CD4-positive, alpha-beta T cell treated with Interleukin-15 for 1 hour (primary cell): ENCODE data around the gene NAXD.
"Not testable (repeated sequence)": the region's sequence is repeated elsewhere in the genome, so short reads cannot be mapped to it uniquely, and the experiment has no call there.

Source experiments
- DNase-seq: peaks from one replicate; pipeline ENCODE4 v3.0.0-alpha.2; 2020

NAXD gene

GRCh38 chr13:110628952-110629701, 13.8 kb downstream of the NAXD start:
- DNase-seq, result no peak

- DNase-seq, result no peak
Observed at GRCh38 chr13:110629735-110630134, 14.4 kb downstream of the NAXD start.

- DNase-seq, result no peak
Observed at GRCh38 chr13:110630566-110631119, 15.3 kb downstream of the NAXD start.

- DNase-seq, result not testable (repeated sequence)
Observed at GRCh38 chr13:110632255-110632654, 16.9 kb downstream of the NAXD start.

GRCh38 chr13:110633776-110634175, 18.4 kb downstream of the NAXD start:
- no peak for DNase-seq

GRCh38 chr13:110634558-110634957, 19.2 kb downstream of the NAXD start:
- no peak for DNase-seq

- no peak for DNase-seq
Observed at GRCh38 chr13:110635405-110636002, 20.2 kb downstream of the NAXD start.

GRCh38 chr13:110636053-110636475, 20.7 kb downstream of the NAXD start:
- no peak for DNase-seq

- DNase-seq, result no peak
Observed at GRCh38 chr13:110636701-110637201, 21.4 kb downstream of the NAXD start.

- DNase-seq, result no peak
Observed at GRCh38 chr13:110637275-110637674, 21.9 kb downstream of the NAXD start.

- no peak for DNase-seq
Observed at GRCh38 chr13:110637747-110638146, 22.4 kb downstream of the NAXD start.

- DNase-seq, result no peak
Observed at GRCh38 chr13:110638257-110638656, 22.9 kb downstream of the NAXD start.

GRCh38 chr13:110638814-110639806, 23.8 kb downstream of the NAXD start:
- no peak for DNase-seq

- DNase-seq, result no peak
Observed at GRCh38 chr13:110639935-110640334, 24.6 kb downstream of the NAXD start.

GRCh38 chr13:110640591-110641029, 25.3 kb downstream of the NAXD start:
- no peak for DNase-seq

- no peak for DNase-seq
Observed at GRCh38 chr13:110641055-110642015, 26.0 kb downstream of the NAXD start.

- DNase-seq, result no peak
Observed at GRCh38 chr13:110642291-110642981, 27.1 kb downstream of the NAXD start.

- no peak for DNase-seq
Observed at GRCh38 chr13:110643324-110643723, 28.0 kb downstream of the NAXD start.

GRCh38 chr13:110643768-110644421, 28.6 kb downstream of the NAXD start:
- DNase-seq, result no peak

GRCh38 chr13:110644892-110645521, 29.7 kb downstream of the NAXD start:
- DNase-seq, result peak; percentile 79
